GM12872 (cell line): ENCODE results near the gene ZNF787.

ENCODE experiments used
- TF ChIP-seq, protein P1 (sequence below): IDR thresholded peaks from 3 replicates; pipeline ENCODE4 v1.5.1; 2011; ENCODE audit warnings: low read depth, mild to moderate bottlenecking, low read length, moderate library complexity; ENCODE audit not compliant: insufficient read depth

ZNF787 gene

DNA sequence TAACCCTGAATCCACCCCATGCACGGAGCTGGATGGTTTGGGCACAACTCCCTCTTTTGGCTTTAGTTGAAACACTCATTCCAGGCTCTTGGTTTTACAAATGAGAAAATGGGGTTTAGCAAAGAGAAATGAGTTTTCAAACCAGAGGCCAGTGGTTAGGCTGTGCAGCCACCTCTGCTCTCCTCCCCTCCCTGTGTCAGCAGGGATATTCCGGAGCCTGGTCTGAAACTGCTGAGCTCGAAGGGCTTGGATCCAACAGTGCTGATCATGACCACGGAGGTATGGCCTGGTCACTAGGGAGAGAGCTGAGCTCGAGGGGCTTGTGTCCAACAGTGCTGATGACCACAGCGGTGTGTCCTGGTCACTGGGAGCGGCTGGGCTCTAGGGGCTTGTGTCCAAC, 41.5 kb downstream of the ZNF787 start:
- TF ChIP-seq, protein P1, sequence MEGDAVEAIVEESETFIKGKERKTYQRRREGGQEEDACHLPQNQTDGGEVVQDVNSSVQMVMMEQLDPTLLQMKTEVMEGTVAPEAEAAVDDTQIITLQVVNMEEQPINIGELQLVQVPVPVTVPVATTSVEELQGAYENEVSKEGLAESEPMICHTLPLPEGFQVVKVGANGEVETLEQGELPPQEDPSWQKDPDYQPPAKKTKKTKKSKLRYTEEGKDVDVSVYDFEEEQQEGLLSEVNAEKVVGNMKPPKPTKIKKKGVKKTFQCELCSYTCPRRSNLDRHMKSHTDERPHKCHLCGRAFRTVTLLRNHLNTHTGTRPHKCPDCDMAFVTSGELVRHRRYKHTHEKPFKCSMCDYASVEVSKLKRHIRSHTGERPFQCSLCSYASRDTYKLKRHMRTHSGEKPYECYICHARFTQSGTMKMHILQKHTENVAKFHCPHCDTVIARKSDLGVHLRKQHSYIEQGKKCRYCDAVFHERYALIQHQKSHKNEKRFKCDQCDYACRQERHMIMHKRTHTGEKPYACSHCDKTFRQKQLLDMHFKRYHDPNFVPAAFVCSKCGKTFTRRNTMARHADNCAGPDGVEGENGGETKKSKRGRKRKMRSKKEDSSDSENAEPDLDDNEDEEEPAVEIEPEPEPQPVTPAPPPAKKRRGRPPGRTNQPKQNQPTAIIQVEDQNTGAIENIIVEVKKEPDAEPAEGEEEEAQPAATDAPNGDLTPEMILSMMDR = no peak

DNA sequence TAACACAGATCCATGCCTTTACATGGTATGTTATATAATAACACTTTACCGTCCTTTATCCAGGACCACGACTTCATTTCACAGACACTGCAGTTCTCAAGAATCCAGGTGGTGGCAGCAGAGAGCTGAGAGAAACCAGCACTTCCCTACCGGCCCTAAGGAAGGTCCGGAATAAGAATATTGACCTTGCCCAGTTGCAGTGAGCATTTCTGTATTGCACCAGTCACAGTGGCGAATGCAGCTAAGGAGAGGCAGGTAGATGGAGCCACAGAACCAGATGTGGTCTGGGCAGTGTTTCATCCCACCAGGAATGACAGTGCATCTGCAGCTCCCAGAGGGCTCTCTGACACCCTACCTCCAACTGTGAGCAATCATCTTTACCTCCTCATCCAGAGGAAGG, 44.6 kb downstream of the ZNF787 start:
- TF ChIP-seq, protein P1 = peak; percentile 79

DNA sequence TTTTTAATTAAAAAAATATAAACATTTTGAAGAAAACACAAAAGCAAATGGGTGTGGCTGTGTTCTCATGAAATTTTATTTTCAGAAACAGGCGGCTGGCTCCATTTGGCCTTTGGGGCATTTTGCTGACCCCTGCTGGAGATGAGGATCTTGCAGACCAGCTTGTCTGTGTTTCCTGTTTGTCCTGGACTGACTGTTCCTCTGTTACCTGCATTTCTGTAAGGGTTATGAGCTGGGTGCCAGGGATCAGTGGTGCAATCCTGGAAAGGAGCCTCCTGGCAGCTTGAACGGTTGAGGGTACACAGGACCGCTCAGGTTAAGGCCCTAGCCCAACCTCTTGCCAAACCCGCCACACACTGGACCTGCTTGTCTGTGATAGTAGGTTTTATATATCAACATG, 49.9 kb downstream of the ZNF787 start:
- TF ChIP-seq, protein P1 = peak; percentile 52

DNA sequence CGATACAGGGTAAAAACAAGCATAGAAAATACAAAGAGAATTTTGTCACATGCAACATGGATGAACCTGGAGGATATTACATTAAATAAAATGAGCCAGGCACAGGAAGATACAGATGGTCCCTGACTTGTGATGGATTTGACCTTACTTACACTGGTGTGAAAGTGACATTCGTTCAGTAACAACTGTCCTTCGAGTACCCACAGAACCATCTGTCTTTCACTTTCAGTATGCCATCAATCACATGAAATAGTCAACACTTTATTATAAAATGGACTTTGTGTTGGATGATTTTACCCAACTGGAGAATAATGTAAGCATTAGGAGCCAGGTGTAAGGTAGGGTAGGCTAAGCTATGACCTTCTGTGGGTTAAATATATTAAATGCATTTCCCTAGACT, 51.5 kb downstream of the ZNF787 start:
- TF ChIP-seq, protein P1 = no peak

DNA sequence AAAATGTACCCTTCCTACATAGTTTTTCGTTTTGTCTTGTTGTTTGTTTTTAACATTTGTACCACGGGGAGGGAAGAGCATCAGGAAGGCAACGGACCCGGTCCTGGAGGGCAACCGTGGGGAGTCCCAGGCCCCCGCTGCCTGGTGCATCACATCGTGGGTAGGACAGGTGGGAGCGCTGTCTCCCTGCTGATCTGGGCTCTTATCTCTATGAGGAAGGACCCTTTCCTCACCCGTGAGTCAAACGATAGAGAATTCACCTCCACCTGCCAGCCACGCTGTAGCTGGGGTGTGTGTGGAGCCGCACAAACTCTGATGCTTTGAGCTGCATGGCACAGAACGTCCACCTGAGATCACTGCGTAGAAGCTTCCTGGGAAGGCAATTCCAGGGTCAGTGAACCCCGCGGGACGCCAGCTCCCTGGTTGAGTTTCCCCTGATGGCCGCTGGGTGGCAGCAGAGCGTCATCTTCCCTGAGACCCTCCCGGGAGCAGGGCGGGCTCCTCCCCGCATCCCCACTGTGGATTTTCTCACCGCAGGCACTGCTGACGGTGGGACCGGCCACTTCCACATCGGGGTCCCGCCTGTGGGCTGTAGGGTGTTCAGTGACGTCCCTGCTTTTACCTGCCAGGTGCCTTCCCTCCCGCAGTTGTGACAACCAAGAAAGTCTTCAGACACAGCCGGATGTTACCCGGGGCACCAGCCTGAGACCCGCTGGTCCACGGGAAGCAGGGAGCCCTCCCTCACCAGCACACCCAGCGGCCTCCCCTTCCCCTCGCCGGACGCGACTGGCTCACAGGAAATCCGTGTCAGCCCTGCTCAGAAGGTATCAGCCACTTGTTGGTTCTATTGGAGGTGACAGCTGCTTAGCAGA, 54.7 kb downstream of the ZNF787 start:
- TF ChIP-seq, protein P1 = peak; percentile 95

- TF ChIP-seq, protein P1 = no peak
These were observed 67.5 kb downstream of the ZNF787 start for GRCh38 chr19:56053596-56053995.
